Measurements from ENCODE around the gene RAB30.

GRCh38 chr11:83031127-83031526 is 40.6 kb downstream of the RAB30 start:
- TF ChIP-seq CTCF (IDR thresholded peaks at IDR 0.05 in 4 of 5, conservative IDR thresholded peaks at IDR 0.05 in 1 of 5) (no peak), POLR2A (IDR thresholded peaks at IDR 0.05) (no peak)

Data from gastrocnemius medialis (tissue), 4 donors.